Left cardiac atrium (tissue), 4 donors: ENCODE data around the gene TTC33. TPM values are rescaled to one million over a fixed set of nuclear protein-coding genes. Genes with fewer than 3 reads are reported as not detected.
A peak's percentile ranks its signal among the peaks of the same experiment; 100 is the strongest.

Experiments used
- ATAC-seq, 2 donors: fragments of 200-7000 bp; cut with Tn5 transposase; one replicate each; pipeline ENCODE4 v1.9.1; 2020; ENCODE audit warnings: mild to moderate bottlenecking in 2 of 2, moderate library complexity in 2 of 2
- DNase-seq: peaks from one replicate; pipeline ENCODE4 v3.0.0-alpha.2; 2020
- intact Hi-C, 2 donors: fragments of 100-400 bp; cut with DNase I; formaldehyde crosslinking; loops; one replicate each; pipeline versions ENCODE4 v1.14.1 to v1.15.1; 2022 to 2023
- total RNA-seq, 2 donors: library from RNA; stranded (reverse); fragmentation: NEBNext Ultra II Directional; extraction: Animal tissue kit (Norgen Biotek cat#: 25700); gene quantifications; one replicate each; pipeline ENCODE4 v1.2.1, GENCODE V29; 2021
- donor health status: DM: no; HTN: yes; CAD: no.
- donor health status: DM: no; HTN: yes; CAD: no; lungs with severe emphysema.
- donor health status: DM: yes; HTN: yes; CAD: no.
- donor health status: Dilated cardiomyopathy.

Gene TTC33
- total RNA-seq, 2 donors from 2014 or later = 14.1 to 17.5 TPM

GRCh38 chr5:40685976-40686486 is 69.7 kb downstream of the TTC33 start:
- no peak for DNase-seq
- intact Hi-C loops = loop anchor here (2.0 to 10.0 kb wide), 4 partner anchors 731 to 1109 kb away; no protein-coding TSS in a partner anchor
- ATAC-seq = no peak

GRCh38 chr5:40685193-40685592 is 70.6 kb downstream of the TTC33 start:
- ATAC-seq = no peak
- intact Hi-C loops = loop anchor here (5.0 to 10.0 kb wide), 3 partner anchors 730 to 1108 kb away; no protein-coding TSS in a partner anchor
- no peak for DNase-seq

- ATAC-seq (no peak), DNase-seq (no peak)
- intact Hi-C loops = loop anchor here in 1 of 2 donors (10.0 kb wide), 1 partner anchor 729 kb away; no protein-coding TSS in a partner anchor
Measured at GRCh38 chr5:40683305-40683704, 72.5 kb downstream of the TTC33 start.

- intact Hi-C loops = loop anchor here in 1 of 2 donors (10.0 kb wide), 1 partner anchor 728 kb away; no protein-coding TSS in a partner anchor
- DNase-seq = no peak
- no peak for ATAC-seq
Measured at GRCh38 chr5:40682154-40683017, 73.4 kb downstream of the TTC33 start.

- ATAC-seq (no peak), DNase-seq (peak; percentile 30)
- intact Hi-C loops = loop anchor here in 1 of 2 donors (10.0 kb wide), 1 partner anchor 727 kb away; no protein-coding TSS in a partner anchor
Measured at GRCh38 chr5:40681363-40682153, 74.2 kb downstream of the TTC33 start.

- ATAC-seq (no peak), DNase-seq (peak; percentile 24)
- intact Hi-C loops = loop anchor here in 1 of 2 donors (10.0 kb wide), 1 partner anchor 726 kb away; no protein-coding TSS in a partner anchor
Measured at GRCh38 chr5:40680741-40681362, 74.9 kb downstream of the TTC33 start.

GRCh38 chr5:40679913-40680681 is 75.7 kb downstream of the TTC33 start, which contains the start of gene PTGER4:
TSS of gene PTGER4 (plus strand) at chr5:40679915. CDS start at chr5:40680994, 1,079 bp downstream.
- DNase-seq = no peak
- intact Hi-C loops = loop anchor here in 1 of 2 donors (10.0 kb wide), 1 partner anchor 725 kb away; no protein-coding TSS in a partner anchor
- ATAC-seq = no peak

- intact Hi-C loops = no loop called here
- ATAC-seq (peak; percentile 95 to 97), DNase-seq (peak; percentile 92)
Measured at GRCh38 chr5:40679148-40679912, 76.4 kb downstream of the TTC33 start.

GRCh38 chr5:40678460-40679147 is 77.2 kb downstream of the TTC33 start:
- intact Hi-C loops = no loop called here
- ATAC-seq = no peak
- DNase-seq = no peak

GRCh38 chr5:40678026-40678425 is 77.7 kb downstream of the TTC33 start:
- DNase-seq = no peak
- intact Hi-C loops = no loop called here
- ATAC-seq = no peak

GRCh38 chr5:40677456-40677855 is 78.3 kb downstream of the TTC33 start:
- intact Hi-C loops = no loop called here
- DNase-seq (no peak), ATAC-seq (no peak)

- intact Hi-C loops = no loop called here
- DNase-seq (peak; percentile 42), ATAC-seq (no peak)
Measured at GRCh38 chr5:40676613-40677343, 79.0 kb downstream of the TTC33 start.

GRCh38 chr5:40675396-40676133 is 80.2 kb downstream of the TTC33 start:
- DNase-seq (no peak), ATAC-seq (no peak)
- intact Hi-C loops = no loop called here

GRCh38 chr5:40674661-40675235 is 81.0 kb downstream of the TTC33 start:
- no peak for ATAC-seq
- intact Hi-C loops = no loop called here
- no peak for DNase-seq

GRCh38 chr5:40672425-40672824 is 83.3 kb downstream of the TTC33 start:
- peak; percentile 38 to 39 for ATAC-seq
- no peak for DNase-seq
- intact Hi-C loops = no loop called here
